NCI-H526 treated with DMSO at 0.1 percent for 48 hours (cell line): ENCODE results near the gene TMEM130.
"Not testable (repeated sequence)": the region's sequence is repeated elsewhere in the genome, so short reads cannot be mapped to it uniquely, and the experiment has no call there.

Experiments
- DNase-seq: peaks from one replicate; lab custom pipeline; 2025; lab: John Stamatoyannopoulos, UW

Gene TMEM130

DNA sequence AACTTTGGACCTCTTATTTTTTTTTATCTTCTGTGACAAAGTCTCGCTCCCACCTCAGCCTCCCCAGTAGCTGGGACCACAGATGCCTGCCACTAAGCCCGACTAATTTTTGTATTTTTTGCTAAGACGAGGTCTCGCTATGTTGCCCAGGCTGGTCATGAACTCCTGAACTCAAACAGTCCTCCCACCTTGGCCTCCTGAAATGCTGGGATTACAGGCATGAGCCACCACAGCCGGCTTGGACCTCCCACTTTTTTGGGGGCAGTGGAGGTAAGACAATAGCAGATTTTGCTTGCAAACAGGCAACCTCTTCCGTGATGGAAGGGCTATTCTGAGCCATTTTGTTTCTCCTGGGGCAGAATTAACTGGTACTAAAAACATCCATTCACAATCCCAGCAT, 7.3 kb upstream of the TMEM130 start:
- no peak for DNase-seq

DNA sequence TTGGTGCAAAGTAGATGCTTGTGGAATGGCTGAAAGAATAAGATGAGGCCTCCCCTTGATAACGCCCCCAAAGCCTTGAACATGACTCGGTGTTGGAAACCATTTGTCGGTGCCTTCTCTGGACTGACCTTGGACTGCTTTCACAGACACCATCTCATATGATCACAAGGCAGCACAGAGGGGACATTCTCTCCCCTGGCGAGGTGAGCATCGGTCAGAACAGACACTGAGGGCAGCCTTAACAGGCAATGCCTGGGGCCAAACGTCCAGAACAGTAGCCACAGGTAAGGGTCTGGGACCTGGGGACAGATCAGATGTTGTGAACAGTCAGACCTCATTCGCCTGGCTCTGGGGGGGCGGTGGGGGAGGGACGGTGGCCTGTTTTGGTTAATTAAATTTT, 5.7 kb upstream of the TMEM130 start:
- DNase-seq = no peak

DNA sequence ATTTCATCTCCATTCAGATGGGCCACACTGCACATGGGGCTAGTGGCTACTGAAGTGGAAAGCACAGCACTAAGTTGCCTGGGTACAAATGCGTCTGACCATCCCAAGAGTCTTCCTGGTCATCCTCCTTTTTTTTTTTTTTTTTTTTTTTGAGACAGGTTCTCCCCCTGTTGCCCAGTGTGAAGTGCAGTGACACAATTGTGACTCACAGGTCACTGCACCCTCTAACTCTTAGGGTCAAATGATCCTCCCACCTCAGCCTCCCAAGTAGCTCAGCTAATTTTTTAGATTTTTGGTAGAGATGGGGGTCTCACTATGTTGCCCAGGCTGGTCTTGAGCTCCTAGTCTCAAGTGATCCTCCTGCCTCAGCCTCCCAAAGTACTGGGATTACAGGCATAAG, 5.1 kb upstream of the TMEM130 start:
- no peak for DNase-seq

DNA sequence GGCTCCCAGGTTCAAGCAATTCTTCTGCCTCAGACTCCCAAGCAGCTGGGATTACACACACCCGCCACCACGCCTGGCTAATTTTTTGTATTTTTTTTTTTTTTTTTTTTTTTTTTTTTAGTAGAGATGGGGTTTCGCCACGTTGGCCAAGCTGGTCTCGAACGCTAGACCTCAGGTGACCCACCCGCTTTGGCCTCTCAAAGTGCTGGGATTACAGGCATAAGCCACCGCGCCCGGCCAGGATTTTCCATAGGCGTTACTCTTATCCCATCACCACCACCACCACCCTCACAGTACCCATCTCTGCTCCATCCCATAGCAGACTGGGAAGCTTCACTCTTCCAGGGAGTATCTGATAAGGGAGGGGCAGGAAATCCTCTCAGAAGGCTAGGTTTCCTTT, 3.8 kb upstream of the TMEM130 start:
- DNase-seq = not testable (repeated sequence)

DNA sequence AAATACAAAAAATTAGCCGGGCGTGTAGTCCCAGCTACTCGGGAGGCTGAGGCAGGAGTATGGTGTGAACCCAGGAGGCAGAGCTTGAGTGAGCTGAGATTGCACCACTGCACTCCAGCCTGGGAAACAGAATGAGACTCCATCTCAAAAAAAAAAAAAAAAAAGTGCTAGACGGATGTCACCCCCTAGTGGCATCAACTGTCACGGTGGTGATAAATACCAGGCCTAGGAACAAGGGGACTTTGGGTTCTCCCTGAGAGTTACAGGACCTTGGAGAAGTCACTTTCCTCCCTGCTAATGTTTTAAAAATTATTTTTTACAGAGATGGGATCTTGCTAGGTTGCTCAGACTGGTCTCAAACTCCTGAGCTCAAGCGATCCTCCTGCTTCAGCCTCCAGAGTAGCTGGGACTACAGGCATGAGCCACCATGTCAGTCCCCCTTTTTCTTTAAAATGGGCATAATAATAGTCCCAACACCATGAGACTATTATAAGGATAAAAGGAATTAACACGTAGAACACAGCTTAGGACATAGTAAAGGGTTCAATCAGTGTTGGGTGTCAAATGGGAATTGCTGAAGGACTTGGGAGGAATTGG, 2.6 kb upstream of the TMEM130 start:
- DNase-seq = no peak

DNA sequence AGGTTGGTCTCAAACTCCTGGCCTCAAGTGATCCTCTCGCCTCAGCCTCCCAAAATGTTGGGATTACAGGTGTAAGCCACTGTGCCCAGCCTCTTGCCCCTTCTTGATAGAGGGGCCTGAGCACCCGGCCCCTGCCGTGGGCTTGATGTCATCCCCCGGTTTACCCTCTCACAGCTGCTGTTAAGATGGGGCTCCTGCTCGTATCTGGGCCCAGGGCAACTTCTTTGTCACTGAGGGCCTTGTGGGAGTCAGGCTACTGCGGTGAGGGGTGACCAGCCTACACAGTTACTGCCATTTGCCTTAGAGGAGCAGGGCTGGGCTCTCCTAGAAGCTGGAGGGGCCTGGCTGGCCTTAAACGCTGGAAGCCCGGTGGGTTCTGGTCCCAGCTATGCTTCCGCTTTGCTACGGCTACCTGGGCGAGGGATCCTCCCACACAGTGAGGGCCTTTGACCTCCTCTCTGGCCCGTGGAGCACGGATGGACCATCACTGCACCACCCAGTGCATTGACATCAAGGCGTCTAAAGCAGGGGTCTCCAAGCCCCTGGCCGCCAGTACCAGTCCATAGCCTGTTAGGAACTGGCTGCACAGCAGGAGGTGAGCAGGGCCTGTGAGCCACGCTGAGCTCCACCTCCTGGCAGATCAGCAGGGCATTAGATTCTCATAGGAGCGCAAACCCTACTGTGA, 1.1 kb upstream of the TMEM130 start:
- no peak for DNase-seq

DNA sequence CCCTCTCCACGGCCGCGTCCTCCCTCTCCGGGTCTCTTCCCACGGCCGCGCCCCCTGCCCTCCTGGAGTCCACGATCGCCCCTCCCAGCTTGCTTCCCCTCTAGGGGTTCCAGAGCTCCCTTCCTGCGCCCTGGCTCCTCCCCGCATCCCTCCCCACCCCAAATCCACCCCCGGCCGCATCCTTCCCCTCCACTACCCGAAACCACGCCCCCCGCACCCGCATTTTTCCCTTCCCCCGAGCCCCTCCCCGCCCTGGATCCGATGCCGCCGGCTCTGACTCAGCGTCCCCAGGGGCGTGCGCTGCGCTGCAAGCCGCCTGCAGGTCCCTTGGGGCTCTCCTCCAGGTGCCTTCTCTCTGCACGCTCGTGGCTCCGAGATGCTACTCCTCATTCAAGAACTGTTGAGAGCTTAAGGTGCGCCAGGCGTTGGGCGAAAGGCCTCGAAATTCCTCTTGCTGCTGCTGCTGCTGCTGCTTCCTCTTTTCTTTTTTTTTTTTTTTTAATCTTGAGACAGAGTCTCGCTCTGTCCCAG, 372 bp upstream of the TMEM130 start:
- DNase-seq = no peak

DNA sequence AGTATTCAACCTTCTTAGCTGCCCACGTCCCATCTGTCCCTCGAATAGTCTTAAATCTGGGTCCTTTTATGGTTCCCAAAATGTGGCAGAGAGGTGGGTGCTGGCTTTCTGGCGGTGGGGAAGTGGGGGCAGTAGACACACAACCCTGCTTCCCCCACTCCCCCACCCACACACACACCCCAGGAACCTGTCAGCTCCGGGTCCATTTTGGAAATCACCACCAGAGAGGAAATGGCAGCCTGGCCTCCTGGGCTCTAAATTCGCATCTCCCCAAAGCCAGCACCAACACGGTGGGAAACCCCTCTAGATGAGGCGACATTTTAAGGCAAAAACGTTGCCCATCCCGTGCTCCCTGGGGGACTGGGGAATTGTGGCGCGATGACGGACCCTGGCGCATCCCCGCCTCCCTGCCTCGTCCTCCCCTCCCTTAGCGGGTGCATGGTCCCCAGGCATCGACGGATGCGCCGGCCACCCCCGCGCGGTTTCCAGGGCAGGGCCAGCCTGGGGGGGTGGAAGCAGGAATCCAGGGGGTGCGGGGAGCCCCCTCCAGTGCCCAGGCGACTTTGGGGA, 702 bp downstream of the TMEM130 start:
- no peak for DNase-seq

DNA sequence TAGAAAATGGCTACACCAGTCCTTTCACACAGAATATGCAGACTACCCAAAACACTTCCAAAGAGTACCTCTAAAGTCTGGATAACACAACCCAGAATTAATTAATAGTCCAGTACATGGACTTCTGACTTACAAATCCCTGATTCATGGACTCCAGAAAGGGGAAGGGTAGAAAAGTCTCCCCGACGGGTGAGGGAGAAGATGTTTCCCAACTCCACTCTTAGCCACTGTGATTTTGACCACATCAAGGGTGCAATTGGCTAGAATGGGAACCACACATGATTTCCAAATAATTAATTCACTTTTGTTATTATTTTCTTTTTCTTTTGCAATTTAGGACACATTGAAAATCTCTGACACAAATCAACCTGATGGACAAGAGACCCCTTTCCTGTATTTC, 1.4 kb downstream of the TMEM130 start:
- no peak for DNase-seq

DNA sequence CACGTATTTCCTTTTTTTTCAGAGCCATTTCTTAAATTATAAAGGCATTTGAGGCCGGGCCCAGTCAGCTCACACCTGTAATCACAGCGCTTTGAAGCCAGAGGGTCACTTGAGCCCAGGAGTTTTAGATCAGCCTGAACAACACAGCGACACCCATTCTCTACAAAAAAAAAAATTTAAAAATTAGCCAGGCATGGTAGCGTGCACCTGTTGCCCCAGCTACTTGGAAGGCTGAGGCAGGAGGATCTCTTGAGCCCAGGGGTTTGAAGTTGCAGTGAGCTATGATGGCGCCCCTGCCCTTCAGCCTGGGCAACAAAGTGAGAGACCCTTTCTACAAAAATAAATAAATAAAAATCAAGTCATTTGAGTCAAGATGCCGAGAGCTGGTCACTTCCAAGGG, 3.0 kb downstream of the TMEM130 start:
- DNase-seq = no peak

DNA sequence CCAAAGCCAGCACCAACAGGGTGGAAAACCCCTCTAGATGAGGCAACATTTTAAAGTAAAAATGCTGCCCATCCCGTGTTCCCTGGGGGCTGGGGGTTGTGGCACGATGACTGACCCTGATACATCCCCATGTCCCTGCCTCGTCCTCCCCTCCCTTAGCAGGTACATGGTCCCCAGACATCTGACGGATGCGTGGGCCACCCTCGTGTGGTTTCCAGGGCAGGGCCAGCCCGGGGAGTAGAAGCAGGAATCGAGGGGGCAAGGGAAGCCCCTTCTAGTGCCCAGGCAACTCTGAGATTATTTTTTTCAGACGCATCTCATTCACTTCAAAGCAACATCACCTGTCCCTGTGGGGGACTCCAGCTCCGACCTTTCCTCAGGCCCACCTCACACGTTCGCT, 3.5 kb downstream of the TMEM130 start:
- DNase-seq = no peak

DNA sequence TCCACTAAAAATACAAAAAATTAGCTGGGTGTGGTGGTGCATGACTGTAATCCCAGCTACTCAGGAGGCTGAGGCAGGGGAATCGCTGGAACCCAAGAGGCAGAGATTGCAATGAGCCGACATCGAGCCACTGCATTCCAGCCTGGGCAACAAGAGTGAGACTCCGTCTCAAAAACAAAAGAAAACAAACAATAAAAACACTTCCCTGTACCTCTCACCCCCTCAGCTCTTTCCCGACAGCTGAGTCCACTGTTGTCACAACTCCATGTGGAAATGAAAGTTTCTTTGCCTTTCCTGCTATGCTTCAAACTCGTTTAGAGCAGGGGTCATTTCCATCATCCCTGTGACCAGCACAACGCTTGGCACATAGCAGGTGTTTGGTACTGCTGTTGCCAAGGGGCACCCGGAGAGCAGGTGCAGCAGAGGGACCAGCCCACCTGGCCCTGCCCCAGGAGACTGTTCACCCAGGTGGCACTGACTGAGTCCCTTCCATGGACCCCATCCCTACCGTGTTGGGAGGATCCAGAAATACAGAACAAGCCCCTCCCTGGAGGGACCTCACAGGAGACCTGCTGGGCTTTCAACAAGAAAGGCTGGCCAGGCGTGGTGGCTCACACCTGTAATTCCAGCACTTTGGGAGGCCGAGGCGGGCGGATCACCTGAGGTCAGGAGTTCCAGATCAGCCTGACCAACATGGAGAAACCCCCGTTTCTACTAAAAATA, 4.9 kb downstream of the TMEM130 start:
- DNase-seq = no peak

DNA sequence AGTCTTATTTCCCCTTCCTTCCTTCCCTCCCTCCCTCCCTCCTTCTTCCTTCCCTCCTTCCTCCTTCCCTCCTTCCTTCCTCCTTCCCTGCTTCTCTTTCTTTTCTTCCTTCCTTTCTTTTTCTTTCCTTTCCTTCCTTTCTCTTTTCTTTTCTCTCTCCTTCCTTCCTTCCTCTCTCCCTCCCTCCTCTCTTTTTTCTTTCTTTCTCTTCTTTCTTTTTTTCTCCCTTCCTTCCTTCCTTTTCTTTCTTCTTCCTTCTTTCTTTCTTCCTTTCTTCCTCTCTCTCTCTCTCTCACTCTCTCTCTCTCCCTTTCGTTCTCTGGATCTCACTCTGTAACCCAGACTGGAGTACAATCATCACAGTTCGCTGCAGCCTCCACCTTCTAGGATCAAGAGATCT, 6.2 kb downstream of the TMEM130 start:
- DNase-seq = no peak

DNA sequence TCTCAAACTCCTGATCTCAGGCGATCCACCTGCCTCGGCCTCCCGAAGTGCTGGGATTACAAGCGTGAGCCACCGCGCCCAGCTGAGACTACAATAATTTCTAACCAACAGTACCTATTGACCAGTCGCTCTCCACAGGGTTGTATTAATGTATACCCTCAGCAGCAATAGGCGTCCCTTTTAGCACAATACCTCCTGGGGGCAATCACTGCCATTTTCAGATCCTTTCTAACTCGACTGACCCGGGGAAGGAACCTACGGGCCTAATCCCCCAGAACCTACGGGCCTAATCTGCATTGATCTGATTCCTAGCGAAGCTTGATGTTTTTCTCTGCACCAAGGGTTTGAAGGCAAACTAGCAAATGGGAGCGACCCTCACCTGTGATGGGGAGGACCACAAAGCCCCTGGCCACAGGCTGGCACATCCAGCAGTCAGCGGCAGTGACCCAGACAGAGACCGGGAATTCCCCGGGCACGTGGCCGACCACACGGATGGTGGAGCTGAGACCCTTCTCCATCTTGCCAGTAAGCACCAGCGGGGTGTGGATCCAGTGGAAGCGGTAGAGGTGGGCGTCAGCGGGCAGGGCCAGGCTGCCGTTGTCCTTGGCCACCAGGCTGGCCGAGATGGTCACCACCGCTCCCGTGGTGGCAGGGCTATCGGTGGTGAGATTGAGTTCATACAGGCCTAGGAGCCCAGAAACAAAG, 6.9 kb downstream of the TMEM130 start:
- DNase-seq = no peak

DNA sequence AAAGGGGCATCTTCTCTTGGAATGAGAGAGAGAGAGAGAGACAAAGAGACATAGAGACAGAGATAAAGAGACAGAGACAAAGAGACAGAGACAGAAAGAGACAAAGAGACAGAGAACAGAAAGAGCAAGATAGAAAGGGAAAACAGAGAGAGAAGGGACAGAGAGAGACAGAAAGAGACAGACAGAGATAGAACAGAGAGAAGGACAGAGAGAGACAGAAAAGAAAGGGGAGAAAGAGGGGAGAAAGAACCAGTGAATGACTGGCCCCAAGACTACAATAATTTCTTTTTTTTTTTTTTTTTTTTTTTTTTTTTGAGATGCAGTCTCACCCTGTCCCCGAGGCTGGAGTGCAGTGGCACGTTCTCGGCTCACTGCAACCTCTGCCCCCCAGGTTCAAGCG, 7.6 kb downstream of the TMEM130 start:
- DNase-seq = no peak

DNA sequence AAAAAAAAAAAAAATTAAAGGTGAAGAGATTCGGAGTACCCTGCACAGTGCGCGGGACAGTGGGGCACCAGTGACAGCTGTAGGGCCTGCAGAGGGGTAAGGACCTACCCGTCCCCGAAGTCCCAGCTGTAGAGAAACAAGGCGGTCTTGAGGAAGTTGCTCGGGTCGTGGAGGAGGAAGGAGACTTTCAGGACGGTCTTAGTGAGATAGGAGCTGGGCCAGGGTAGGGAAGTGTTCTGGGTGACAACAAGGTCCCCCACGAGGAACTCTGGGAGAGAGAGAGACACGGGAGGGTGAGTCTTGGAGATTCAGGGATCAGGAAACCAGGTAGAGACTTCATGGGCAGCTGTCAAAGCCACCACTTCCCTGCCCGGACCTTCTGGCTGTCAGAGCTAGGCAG, 9.7 kb downstream of the TMEM130 start:
- no peak for DNase-seq

DNA sequence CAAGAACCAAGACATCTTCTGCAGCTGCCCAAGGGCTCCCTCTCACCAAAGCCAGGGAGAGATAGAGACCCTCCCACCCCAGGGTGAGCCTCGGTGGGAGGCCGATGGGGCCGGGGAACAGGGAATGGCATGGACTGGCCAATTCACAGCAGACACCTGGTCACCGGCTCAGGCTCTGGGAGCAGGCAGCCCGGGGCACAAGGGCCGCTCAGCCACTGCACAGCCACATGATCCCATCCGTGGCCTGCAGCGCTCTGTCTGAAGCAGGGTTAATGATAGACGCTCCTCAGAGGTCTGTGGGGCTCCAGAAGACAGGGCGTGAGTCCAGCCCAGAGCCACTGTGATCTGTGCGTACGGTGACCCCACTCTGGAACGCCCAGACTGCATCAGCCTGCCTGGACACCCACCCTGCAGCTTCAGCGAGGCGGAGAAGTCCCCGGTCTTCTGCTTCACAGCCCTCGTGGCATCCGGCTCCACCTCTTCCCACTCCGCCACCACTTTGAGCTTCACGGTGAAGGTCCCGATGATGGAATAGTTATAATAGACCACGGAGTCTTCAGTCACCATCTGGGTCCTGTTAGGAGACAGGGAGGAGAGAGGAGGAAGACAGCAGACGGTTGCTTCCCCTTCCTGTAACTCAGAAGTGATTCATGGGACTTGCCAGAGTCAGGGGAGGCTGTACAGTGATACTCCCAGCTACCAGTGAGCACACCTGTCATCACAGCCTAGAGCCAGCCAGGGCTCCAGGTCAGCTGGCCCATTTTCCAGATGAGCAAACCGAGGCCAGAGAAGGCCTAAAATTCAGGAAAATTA, 14.0 kb downstream of the TMEM130 start:
- no peak for DNase-seq

DNA sequence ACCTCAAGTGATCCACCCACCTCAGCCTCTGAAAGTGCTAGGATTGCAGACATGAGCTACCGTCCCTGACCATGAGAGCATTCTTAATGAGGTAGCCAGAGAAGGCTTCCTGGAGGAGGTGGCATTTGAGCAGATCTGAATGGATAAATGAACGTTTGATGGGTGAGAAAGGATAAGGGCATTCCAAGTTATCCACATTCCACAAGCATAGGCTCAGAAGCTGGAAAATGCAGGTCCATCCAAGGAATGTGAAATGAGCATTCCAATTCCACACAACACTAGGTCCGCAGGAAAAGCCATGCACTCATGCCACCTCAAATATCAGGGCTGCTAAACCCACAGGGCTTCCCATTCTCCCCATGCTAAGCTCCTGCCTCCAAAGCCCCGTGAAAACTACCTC, 17.0 kb downstream of the TMEM130 start:
- no peak for DNase-seq

DNA sequence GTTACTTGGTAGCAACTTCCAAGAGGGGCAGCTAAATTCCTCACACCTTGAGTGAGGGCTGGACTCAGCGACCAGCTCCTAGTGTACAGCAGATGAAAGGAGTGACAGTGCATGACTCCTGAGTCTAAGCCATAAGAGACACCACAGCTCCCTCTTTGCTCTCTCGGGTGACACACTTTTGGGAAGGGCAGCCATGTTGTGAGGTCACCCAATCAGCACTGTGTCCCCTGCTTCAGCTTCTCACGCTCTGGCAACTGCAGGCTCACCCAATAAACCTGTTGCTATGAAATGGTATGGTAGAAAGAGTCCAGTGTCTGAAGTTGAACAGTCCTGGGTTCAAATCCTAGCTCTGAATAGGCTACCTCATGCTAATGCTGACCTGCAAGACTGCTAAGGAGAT, 20.9 kb downstream of the TMEM130 start:
- DNase-seq = no peak

DNA sequence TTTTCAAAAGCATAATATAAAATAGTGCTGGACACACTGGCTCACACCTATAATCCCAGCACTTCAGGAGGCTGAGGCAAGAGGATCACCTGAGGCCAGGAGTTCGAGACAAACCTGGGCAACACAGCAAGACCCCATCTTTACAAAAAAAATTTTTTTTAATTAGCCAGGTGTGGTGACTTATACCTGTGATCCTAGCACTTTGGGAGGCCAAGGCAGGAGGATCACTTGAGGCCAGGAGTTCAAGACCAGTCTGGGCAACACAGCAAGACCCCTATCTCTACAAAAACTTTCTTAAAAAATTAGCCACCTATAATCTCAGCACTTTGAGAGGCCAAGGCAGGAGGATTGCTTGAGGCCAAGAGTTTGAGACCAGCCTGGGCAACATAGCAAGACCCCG, 27.3 kb downstream of the TMEM130 start:
- not testable (repeated sequence) for DNase-seq

DNA sequence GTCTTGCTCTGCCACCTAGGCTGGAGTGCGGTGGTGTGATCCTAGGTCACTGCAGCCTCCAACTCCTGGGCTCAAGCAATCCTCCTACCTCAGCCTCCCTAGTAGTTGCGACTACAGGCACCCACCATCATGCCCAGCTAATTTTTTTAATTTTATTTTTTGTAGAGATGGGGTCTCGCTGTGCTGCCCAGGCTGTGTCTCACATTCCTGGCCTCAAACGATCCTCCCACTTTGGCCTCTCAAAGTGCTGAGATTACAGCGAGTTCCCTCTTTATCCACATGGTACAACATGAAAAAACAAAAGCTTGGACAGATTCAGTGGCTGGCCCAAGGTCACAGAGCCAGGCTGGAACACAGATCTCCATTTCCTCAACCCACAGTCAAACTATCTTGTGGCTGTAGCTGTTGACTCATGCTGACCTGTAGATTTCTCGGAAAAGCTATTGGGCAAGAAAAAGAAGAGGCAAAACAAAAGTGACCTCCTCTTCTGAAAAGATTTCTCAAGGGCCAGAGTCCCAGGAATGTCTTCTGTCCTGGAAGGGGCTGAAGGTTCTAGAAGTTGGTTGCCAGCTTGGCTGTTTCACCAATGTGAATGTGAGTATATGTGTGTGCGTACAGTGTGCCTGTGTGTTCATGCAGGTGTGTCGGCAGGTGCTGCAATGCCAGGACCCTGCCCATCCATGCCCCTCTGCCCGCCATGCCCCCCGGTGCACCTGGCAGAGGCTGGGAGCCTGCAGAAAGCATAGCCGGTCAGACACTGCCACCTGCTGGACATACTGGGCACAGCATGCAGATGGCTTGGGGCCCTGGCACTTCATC, 28.4 kb downstream of the TMEM130 start:
- DNase-seq = no peak
